Measurements from ENCODE around the gene ABCC8.

Gene ABCC8

GRCh38 chr11:17489751-17490150 lies 13.1 kb upstream of the ABCC8 start:
- in situ Hi-C loops (cut with HindIII; ENCODE audit: low sequenced_read_pairs) = no loop called here
- TF ChIP-seq CTCF (IDR thresholded peaks at IDR 0.05; ENCODE audit: low read depth, low read length, missing control alignments) = no peak
- no peak for DNase-seq (ENCODE audit: low read depth)
- no peak overlapping the region for H3K4me3 ChIP-seq (ENCODE audit: low read depth, low read length)

GRCh38 chr11:17488563-17488962 lies 11.9 kb upstream of the ABCC8 start:
- no peak for DNase-seq (ENCODE audit: low read depth)
- no peak overlapping the region for H3K4me3 ChIP-seq (ENCODE audit: low read depth, low read length)
- TF ChIP-seq CTCF (IDR thresholded peaks at IDR 0.05; ENCODE audit: low read depth, low read length, missing control alignments) = no peak
- in situ Hi-C loops (cut with HindIII; ENCODE audit: low sequenced_read_pairs) = no loop called here

- H3K4me3 ChIP-seq (ENCODE audit: low read depth, low read length) = no peak overlapping the region
- no peak for DNase-seq (ENCODE audit: low read depth)
- in situ Hi-C loops (cut with HindIII; ENCODE audit: low sequenced_read_pairs) = no loop called here
- no peak for TF ChIP-seq CTCF (IDR thresholded peaks at IDR 0.05; ENCODE audit: low read depth, low read length, missing control alignments)
Measured at GRCh38 chr11:17486646-17487045, 10.0 kb upstream of the ABCC8 start.

GRCh38 chr11:17483505-17483904 lies 6.9 kb upstream of the ABCC8 start:
- no peak for TF ChIP-seq CTCF (IDR thresholded peaks at IDR 0.05; ENCODE audit: low read depth, low read length, missing control alignments)
- in situ Hi-C loops (cut with HindIII; ENCODE audit: low sequenced_read_pairs) = no loop called here
- H3K4me3 ChIP-seq (ENCODE audit: low read depth, low read length) = no peak overlapping the region
- DNase-seq (ENCODE audit: low read depth) = no peak

GRCh38 chr11:17481905-17482304 lies 5.3 kb upstream of the ABCC8 start:
- H3K4me3 ChIP-seq (ENCODE audit: low read depth, low read length) = no peak overlapping the region
- no peak for DNase-seq (ENCODE audit: low read depth)
- TF ChIP-seq CTCF (IDR thresholded peaks at IDR 0.05; ENCODE audit: low read depth, low read length, missing control alignments) = no peak
- in situ Hi-C loops (cut with HindIII; ENCODE audit: low sequenced_read_pairs) = no loop called here

GRCh38 chr11:17479284-17480214 lies 2.9 kb upstream of the ABCC8 start:
- in situ Hi-C loops (cut with HindIII; ENCODE audit: low sequenced_read_pairs) = no loop called here
- no peak for DNase-seq (ENCODE audit: low read depth)
- H3K4me3 ChIP-seq (ENCODE audit: low read depth, low read length) = no peak overlapping the region
- no peak for TF ChIP-seq CTCF (IDR thresholded peaks at IDR 0.05; ENCODE audit: low read depth, low read length, missing control alignments)

All from astrocyte of the cerebellum (primary cell).